SU-DHL-6 (cell line): Measurements from ENCODE around the gene TNXB.
"Not testable (repeated sequence)": the region's sequence is repeated elsewhere in the genome, so short reads cannot be mapped to it uniquely, and the experiment has no call there.

Experiments
- H2AFZ ChIP-seq: fragments of 200-600 bp; sonication (generic); 2 replicates; pipeline ENCODE4 v1.6.1; 2014; ENCODE audit warnings: low read depth, mild to moderate bottlenecking, moderate library complexity, mixed read lengths, antibody characterized with exemption, low read length; ENCODE audit not compliant: severe bottlenecking
- H3F3A ChIP-seq: fragments of 200-600 bp; shearing (Covaris generic); 2 replicates; pipeline ENCODE4 v1.6.0; 2016; ENCODE audit warnings: antibody characterized with exemption, mild to moderate bottlenecking; ENCODE audit not compliant: insufficient read depth
- H3K27ac ChIP-seq: fragments of 200-600 bp; sonication (generic); 2 replicates; pipeline ENCODE4 v1.5.1; 2016; ENCODE audit warnings: low read depth, mild to moderate bottlenecking, low read length, moderate library complexity, mixed read lengths
- H3K27me3 ChIP-seq: fragments of 200-600 bp; sonication (generic), shearing (Covaris generic); 2 replicates; pipeline ENCODE4 v1.6.0; 2014; ENCODE audit warnings: mild to moderate bottlenecking, low read length
- H3K36me3 ChIP-seq: fragments of 200-600 bp; sonication (generic); 2 replicates; pipeline ENCODE4 v1.6.1; 2014; ENCODE audit warnings: mild to moderate bottlenecking, low read length, mixed read lengths
- H3K4me2 ChIP-seq: fragments of 300-600, 200-600 bp; shearing (Covaris generic), sonication (generic); 2 replicates; pipeline ENCODE4 v1.6.0; 2014; ENCODE audit warnings: low read length, low read depth, mild to moderate bottlenecking; ENCODE audit not compliant: poor library complexity, severe bottlenecking
- H3K4me3 ChIP-seq: fragments of 200-600 bp; sonication (generic); 2 replicates; pipeline ENCODE4 v1.5.1; 2014; ENCODE audit warnings: antibody characterized with exemption, low read length, mild to moderate bottlenecking, mixed read lengths; ENCODE audit not compliant: insufficient read depth, poor library complexity, severe bottlenecking
- H3K79me2 ChIP-seq: fragments of 200-600 bp; sonication (generic); 2 replicates; pipeline ENCODE4 v1.6.1; 2014; ENCODE audit warnings: mild to moderate bottlenecking, low read length, moderate library complexity; ENCODE audit not compliant: insufficient read depth
- H3K9ac ChIP-seq: fragments of 200-600 bp; sonication (generic); 2 replicates; pipeline ENCODE4 v1.7.0; 2014; ENCODE audit warnings: mild to moderate bottlenecking, low read length
- H3K9me2 ChIP-seq: fragments of 200-600 bp; sonication (generic); replicated peaks from 2 replicates; pipeline ENCODE4 v1.6.1; 2014; ENCODE audit warnings: low read length; ENCODE audit not compliant: insufficient read depth
- H3K9me3 ChIP-seq: fragments of 200-600 bp; sonication (generic); 2 replicates; pipeline ENCODE4 v1.6.1; 2014; ENCODE audit warnings: low read length, mixed read lengths; ENCODE audit not compliant: insufficient read depth
- H4K20me1 ChIP-seq: fragments of 200-600 bp; sonication (generic); 2 replicates; pipeline ENCODE4 v1.6.1; 2014; ENCODE audit warnings: low read depth, mild to moderate bottlenecking, antibody characterized with exemption, low read length, moderate library complexity, mixed read lengths

The TNXB gene

DNA sequence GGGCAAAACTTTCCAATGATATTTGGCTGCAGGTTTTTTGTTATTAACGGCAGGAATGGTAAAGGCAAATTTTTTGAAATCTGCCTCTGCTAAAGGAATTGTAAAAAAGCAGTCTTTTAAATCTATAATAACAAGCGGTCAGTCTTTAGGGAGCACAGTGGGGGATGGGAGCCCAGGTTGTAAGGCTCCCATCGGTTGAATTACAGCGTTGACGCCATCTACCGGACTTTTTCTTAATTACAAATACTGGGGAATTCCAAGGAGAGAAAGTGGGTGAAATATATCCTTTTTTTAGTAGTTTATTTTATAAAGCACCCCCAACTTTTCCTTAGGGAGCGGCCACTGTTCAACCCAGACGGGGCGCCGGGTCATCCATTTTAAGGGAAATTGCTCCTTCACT is 87.0 kb downstream of the TNXB start:
- not testable (repeated sequence) for H2AFZ ChIP-seq, H3K27ac ChIP-seq, H3K9ac ChIP-seq, H3K4me2 ChIP-seq, H3K27me3 ChIP-seq, H4K20me1 ChIP-seq, H3K9me2 ChIP-seq, H3F3A ChIP-seq, H3K9me3 ChIP-seq, H3K36me3 ChIP-seq, H3K79me2 ChIP-seq, H3K4me3 ChIP-seq

DNA sequence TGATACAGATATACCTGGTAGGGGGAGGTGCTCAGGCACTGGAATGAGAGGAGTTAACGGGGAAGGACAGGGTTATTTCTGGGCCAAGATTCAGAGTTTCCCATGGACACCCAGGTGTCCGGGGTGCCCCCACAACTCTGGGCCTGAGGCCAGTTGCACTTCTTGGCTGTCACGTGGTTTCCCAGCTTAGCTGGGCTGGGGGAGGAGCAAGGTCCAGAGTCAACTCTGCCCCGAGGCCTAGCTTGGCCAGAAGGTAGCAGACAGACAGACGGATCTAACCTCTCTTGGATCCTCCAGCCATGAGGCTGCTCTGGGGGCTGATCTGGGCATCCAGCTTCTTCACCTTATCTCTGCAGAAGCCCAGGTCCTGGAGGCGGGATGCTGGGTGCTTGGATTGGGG is 94.6 kb downstream of the TNXB start, which contains the start of gene C4B:
Gene C4B (plus strand): TSS at position 249 of the 400 bp plus-strand sequence. CDS start 51 bp downstream, at position 300.
- H3K9me2 ChIP-seq, H3K4me2 ChIP-seq, H3K9ac ChIP-seq, H2AFZ ChIP-seq, H3K79me2 ChIP-seq, H4K20me1 ChIP-seq, H3K9me3 ChIP-seq, H3K27ac ChIP-seq, H3K27me3 ChIP-seq, H3K36me3 ChIP-seq, H3F3A ChIP-seq, H3K4me3 ChIP-seq: not testable (repeated sequence)

- not testable (repeated sequence) for H3K9me2 ChIP-seq, H3K4me3 ChIP-seq, H3K27me3 ChIP-seq, H3K27ac ChIP-seq, H3K4me2 ChIP-seq, H3K79me2 ChIP-seq, H3K36me3 ChIP-seq, H3K9ac ChIP-seq, H4K20me1 ChIP-seq, H2AFZ ChIP-seq, H3K9me3 ChIP-seq, H3F3A ChIP-seq
Measured at GRCh38 chr6:32013738-32014137, 95.4 kb downstream of the TNXB start.

- not testable (repeated sequence) for H3K9ac ChIP-seq, H4K20me1 ChIP-seq
Measured at GRCh38 chr6:32012941-32013617, 96.1 kb downstream of the TNXB start.

GRCh38 chr6:32010856-32011530 is 98.1 kb downstream of the TNXB start:
- not testable (repeated sequence) for H3K9me3 ChIP-seq, H3K4me2 ChIP-seq, H3K27ac ChIP-seq, H4K20me1 ChIP-seq, H3K9me2 ChIP-seq, H2AFZ ChIP-seq, H3K36me3 ChIP-seq, H3K27me3 ChIP-seq, H3K79me2 ChIP-seq, H3K4me3 ChIP-seq, H3F3A ChIP-seq, H3K9ac ChIP-seq

More at GRCh38 chr6:32012941-32013617, 96.1 kb downstream of the TNXB start:
- H3K36me3 ChIP-seq, H3K4me3 ChIP-seq, H3F3A ChIP-seq, H3K27me3 ChIP-seq, H3K9me3 ChIP-seq, H3K4me2 ChIP-seq, H2AFZ ChIP-seq, H3K9me2 ChIP-seq, H3K27ac ChIP-seq, H3K79me2 ChIP-seq: not testable (repeated sequence)

DNA sequence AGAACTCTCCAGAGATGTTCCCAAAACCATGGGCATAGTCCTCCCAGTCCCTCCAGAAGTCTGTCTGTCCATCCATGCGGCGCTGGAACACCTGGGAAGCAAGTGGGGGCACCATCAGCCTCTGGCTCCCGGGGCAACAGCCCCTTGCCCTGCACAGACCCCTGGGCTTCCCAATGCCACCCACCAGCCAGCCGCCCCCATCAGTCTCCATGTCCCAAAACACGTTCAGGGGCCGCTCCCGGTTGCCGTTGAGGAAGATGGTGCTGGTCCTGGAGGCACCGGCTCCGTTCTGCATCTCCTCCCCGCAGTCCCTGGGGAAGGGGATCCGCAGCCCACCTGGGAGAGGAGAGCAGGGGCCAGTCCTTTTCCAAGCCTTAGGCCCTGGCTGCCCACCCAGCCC is 99.6 kb downstream of the TNXB start:
- H3K4me3 ChIP-seq, H3K79me2 ChIP-seq, H3K9me3 ChIP-seq, H4K20me1 ChIP-seq, H2AFZ ChIP-seq, H3K4me2 ChIP-seq, H3K9ac ChIP-seq, H3K27me3 ChIP-seq, H3K9me2 ChIP-seq, H3K27ac ChIP-seq, H3K36me3 ChIP-seq, H3F3A ChIP-seq: not testable (repeated sequence)

DNA sequence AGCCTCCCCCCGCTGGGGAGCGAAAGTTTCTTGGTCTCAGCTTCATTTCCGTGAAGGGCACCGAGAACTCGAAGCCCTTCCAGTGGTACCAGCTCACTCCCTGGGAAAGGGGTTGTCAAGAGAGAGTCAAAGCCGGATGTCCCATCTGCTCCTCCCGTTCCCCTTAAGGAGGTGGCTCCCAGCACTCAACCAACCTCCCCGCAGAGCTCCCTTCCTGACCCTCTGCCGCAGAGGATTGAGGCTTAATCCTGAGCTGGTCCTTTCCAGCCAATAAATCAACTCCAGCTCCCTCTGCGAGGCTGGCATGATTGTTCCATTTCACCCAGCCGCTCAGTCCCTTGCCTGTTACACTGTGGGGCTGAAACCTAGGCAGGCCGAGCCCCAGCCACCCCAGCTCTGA is 100.5 kb downstream of the TNXB start:
- H3K4me2 ChIP-seq, result not testable (repeated sequence)

GRCh38 chr6:32008037-32008436 is 101.1 kb downstream of the TNXB start:
- not testable (repeated sequence) for H3K9ac ChIP-seq, H3K9me2 ChIP-seq, H3K4me2 ChIP-seq, H3K79me2 ChIP-seq, H4K20me1 ChIP-seq, H3K27me3 ChIP-seq, H2AFZ ChIP-seq, H3K36me3 ChIP-seq, H3F3A ChIP-seq, H3K9me3 ChIP-seq, H3K4me3 ChIP-seq, H3K27ac ChIP-seq

More for the DNA sequence above, 100.5 kb downstream of the TNXB start:
- H4K20me1 ChIP-seq, H3K36me3 ChIP-seq, H3F3A ChIP-seq, H3K9me2 ChIP-seq, H3K4me3 ChIP-seq, H2AFZ ChIP-seq, H3K79me2 ChIP-seq, H3K9me3 ChIP-seq, H3K27me3 ChIP-seq, H3K27ac ChIP-seq, H3K9ac ChIP-seq: not testable (repeated sequence)
